A549 (cell line): ENCODE data around the gene TRMT61A.

Source experiments
- EP300 ChIP-seq, 2 experiments: fragments of >200 bp; sonication (Bioruptor Twin); formaldehyde crosslinking; IDR thresholded peaks; 2 replicates in 1 of 2; 3 replicates in 1 of 2; pipeline ENCODE4 v1.6.1; 2016 to 2017
- HOXA7 ChIP-seq: fragments of 250-450 bp; sonication (Bioruptor Pico); IDR thresholded peaks from 2 replicates; pipeline ENCODE4 v1.5.0; 2020; ENCODE audit warnings: mild to moderate bottlenecking, moderate library complexity
- MYC ChIP-seq: IDR thresholded peaks from 2 replicates; pipeline ENCODE4 v1.6.1; 2012; ENCODE audit warnings: mild to moderate bottlenecking, inconsistent platforms, low read length, improper control_type of control experiment, borderline replicate concordance
- NR3C1 ChIP-seq: fragments of >200 bp; sonication (Bioruptor Twin); formaldehyde crosslinking; IDR thresholded peaks from 3 replicates; pipeline ENCODE4 v1.6.1; 2017
- PHF8 ChIP-seq: fragments of 200-600 bp; sonication (generic); IDR thresholded peaks from 2 replicates; pipeline ENCODE4 v1.6.1; 2016; ENCODE audit warnings: low read depth, mild to moderate bottlenecking, antibody characterized with exemption, moderate library complexity, borderline replicate concordance
- POLR2A ChIP-seq: IDR thresholded peaks from 2 replicates; pipeline ENCODE4 v1.6.1; 2012; ENCODE audit warnings: mild to moderate bottlenecking, low read length
- RNF2 ChIP-seq: fragments of 200-600 bp; sonication (generic); IDR thresholded peaks from 2 replicates; pipeline ENCODE4 v1.6.1; 2016; ENCODE audit warnings: low read depth, mild to moderate bottlenecking, antibody characterized with exemption, moderate library complexity, borderline replicate concordance
- ZFP36 ChIP-seq: fragments of 450-650 bp; IDR thresholded peaks from 2 replicates; pipeline ENCODE4 v1.6.1; 2014; ENCODE audit warnings: borderline replicate concordance; ENCODE audit not compliant: partially characterized antibody
- ZSCAN20 ChIP-seq: fragments of 250-450 bp; sonication (Bioruptor Pico); IDR thresholded peaks from 2 replicates; pipeline ENCODE4 v1.8.0; 2022; ENCODE audit warnings: mild to moderate bottlenecking, moderate library complexity
- TF ChIP-seq, protein P1 (sequence below): IDR thresholded peaks from 2 replicates; pipeline ENCODE4 v1.6.1; 2012
- TF ChIP-seq, protein P2 (sequence below): fragments of 150-350 bp; IDR thresholded peaks from 2 replicates; pipeline ENCODE4 v1.6.1; 2014; ENCODE audit warnings: low read depth, mild to moderate bottlenecking, low read length
- TF ChIP-seq, protein P3 (sequence below): fragments of >200 bp; sonication (Bioruptor Twin); formaldehyde crosslinking; IDR thresholded peaks from 3 replicates; pipeline ENCODE4 v1.5.1; 2016
- TF ChIP-seq, protein P4 (sequence below): fragments of 200-600 bp; sonication (generic); IDR thresholded peaks from 2 replicates; pipeline ENCODE4 v1.6.1; 2016; ENCODE audit warnings: antibody characterized with exemption, mild to moderate bottlenecking, moderate library complexity
- TF ChIP-seq, protein P5 (sequence below): fragments of >200 bp; sonication (Bioruptor Twin); formaldehyde crosslinking; IDR thresholded peaks from 3 replicates; pipeline ENCODE4 v1.6.1; 2016

DNA sequence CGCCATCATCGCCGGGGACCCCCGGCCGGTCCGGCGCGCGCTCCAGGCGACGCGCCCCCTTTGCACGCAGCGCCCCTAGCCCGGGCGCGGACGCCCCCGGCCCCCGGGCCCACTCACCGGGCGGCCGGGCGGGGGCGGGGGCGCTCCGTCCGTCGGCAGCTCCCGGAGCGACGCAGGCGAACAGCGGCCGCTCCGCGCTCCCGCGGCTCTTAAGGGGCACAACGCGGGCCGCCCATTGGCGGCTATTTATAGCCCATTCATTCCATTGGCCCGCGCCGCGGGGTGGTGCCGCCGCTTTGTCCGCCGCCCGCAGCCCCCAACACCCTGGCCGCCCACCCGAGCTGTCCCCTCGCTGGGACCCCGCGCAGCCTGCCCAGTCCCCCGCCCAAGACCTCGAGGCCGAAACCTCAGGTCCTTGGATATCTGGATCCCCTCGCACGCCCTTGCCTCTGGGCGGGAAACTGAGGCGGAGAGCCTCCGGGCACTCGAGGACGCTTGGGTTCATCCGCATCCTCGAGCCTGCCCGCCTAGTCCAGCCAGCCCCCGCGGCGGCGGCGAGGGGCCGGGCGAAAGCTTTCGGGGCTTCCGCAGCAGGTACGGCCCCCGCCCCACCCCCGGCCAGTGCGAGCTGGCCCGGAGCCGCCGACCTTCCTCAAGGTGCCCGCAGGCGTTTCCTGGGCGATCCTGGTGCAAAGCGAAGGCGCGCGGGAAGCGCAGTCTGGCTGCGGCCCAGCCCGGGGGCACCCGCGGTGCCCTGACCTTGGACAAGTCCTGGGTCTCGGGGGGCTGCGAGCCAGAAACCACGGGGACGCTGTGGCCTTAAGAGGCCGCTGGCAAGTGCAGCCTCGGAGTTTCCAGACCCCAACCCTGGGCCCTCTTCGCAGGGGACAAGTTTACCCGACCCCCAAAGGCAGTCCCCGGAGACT lies 6.1 kb upstream of the TRMT61A start, which contains the start of gene CKB:
- TF ChIP-seq, protein P1, sequence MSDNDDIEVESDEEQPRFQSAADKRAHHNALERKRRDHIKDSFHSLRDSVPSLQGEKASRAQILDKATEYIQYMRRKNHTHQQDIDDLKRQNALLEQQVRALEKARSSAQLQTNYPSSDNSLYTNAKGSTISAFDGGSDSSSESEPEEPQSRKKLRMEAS = no peak; the same call in 1 of the 2 replicates
- TF ChIP-seq ZFP36 (no peak), ZSCAN20 (CRISPR knock-in tag) (no peak), EP300 (IDR thresholded peaks at IDR 0.05) (no peak), PHF8 (no peak), MYC (no peak), RNF2 (peak; percentile 49), NR3C1 (no peak), POLR2A (peak; percentile 70), HOXA7 (CRISPR knock-in tag) (no peak)
- TF ChIP-seq, protein P2, sequence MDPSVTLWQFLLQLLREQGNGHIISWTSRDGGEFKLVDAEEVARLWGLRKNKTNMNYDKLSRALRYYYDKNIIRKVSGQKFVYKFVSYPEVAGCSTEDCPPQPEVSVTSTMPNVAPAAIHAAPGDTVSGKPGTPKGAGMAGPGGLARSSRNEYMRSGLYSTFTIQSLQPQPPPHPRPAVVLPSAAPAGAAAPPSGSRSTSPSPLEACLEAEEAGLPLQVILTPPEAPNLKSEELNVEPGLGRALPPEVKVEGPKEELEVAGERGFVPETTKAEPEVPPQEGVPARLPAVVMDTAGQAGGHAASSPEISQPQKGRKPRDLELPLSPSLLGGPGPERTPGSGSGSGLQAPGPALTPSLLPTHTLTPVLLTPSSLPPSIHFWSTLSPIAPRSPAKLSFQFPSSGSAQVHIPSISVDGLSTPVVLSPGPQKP = no peak
- TF ChIP-seq, protein P3, sequence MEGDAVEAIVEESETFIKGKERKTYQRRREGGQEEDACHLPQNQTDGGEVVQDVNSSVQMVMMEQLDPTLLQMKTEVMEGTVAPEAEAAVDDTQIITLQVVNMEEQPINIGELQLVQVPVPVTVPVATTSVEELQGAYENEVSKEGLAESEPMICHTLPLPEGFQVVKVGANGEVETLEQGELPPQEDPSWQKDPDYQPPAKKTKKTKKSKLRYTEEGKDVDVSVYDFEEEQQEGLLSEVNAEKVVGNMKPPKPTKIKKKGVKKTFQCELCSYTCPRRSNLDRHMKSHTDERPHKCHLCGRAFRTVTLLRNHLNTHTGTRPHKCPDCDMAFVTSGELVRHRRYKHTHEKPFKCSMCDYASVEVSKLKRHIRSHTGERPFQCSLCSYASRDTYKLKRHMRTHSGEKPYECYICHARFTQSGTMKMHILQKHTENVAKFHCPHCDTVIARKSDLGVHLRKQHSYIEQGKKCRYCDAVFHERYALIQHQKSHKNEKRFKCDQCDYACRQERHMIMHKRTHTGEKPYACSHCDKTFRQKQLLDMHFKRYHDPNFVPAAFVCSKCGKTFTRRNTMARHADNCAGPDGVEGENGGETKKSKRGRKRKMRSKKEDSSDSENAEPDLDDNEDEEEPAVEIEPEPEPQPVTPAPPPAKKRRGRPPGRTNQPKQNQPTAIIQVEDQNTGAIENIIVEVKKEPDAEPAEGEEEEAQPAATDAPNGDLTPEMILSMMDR = no peak
- TF ChIP-seq, protein P4, sequence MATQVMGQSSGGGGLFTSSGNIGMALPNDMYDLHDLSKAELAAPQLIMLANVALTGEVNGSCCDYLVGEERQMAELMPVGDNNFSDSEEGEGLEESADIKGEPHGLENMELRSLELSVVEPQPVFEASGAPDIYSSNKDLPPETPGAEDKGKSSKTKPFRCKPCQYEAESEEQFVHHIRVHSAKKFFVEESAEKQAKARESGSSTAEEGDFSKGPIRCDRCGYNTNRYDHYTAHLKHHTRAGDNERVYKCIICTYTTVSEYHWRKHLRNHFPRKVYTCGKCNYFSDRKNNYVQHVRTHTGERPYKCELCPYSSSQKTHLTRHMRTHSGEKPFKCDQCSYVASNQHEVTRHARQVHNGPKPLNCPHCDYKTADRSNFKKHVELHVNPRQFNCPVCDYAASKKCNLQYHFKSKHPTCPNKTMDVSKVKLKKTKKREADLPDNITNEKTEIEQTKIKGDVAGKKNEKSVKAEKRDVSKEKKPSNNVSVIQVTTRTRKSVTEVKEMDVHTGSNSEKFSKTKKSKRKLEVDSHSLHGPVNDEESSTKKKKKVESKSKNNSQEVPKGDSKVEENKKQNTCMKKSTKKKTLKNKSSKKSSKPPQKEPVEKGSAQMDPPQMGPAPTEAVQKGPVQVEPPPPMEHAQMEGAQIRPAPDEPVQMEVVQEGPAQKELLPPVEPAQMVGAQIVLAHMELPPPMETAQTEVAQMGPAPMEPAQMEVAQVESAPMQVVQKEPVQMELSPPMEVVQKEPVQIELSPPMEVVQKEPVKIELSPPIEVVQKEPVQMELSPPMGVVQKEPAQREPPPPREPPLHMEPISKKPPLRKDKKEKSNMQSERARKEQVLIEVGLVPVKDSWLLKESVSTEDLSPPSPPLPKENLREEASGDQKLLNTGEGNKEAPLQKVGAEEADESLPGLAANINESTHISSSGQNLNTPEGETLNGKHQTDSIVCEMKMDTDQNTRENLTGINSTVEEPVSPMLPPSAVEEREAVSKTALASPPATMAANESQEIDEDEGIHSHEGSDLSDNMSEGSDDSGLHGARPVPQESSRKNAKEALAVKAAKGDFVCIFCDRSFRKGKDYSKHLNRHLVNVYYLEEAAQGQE = no peak
- TF ChIP-seq, protein P5, sequence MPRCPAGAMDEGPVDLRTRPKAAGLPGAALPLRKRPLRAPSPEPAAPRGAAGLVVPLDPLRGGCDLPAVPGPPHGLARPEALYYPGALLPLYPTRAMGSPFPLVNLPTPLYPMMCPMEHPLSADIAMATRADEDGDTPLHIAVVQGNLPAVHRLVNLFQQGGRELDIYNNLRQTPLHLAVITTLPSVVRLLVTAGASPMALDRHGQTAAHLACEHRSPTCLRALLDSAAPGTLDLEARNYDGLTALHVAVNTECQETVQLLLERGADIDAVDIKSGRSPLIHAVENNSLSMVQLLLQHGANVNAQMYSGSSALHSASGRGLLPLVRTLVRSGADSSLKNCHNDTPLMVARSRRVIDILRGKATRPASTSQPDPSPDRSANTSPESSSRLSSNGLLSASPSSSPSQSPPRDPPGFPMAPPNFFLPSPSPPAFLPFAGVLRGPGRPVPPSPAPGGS = 0 out of 3 replicates have a peak, but pooled peaks have one; percentile 32
